ENCODE measurements around the gene RAB17.

GRCh38 chr2:237612527-237613357 is 22.2 kb upstream of the RAB17 start:
- TF ChIP-seq CTCF (conservative IDR thresholded peaks at IDR 0.05) (no peak), EZH2 (IDR thresholded peaks at IDR 0.05; ENCODE audit: low read depth) (no peak)

All from PC-9 (cell line).